AG04449 (cell line): ENCODE measurements around the gene DMGDH.

Source experiments
- CTCF ChIA-PET: fragments of 350-600 bp; formaldehyde crosslinking; extraction: SDS; loops from one replicate; lab custom pipeline; 2021; ENCODE audit warnings: antibody characterized with exemption; lab: Yijun Ruan, JAX
- POLR2A ChIA-PET: fragments of 400-600, 350-600 bp; formaldehyde crosslinking; extraction: SDS; loops from one replicate; lab custom pipeline; 2020; ENCODE audit warnings: antibody characterized with exemption, inconsistent platforms; lab: Yijun Ruan, JAX
- DNase-seq: peaks from one replicate; pipeline ENCODE4 v3.0.0-alpha.2; 2010; ENCODE audit warnings: low read depth, low spot score
- H3K4me3 ChIP-seq: 2 replicates; pipeline ENCODE4 v1.5.1; 2011; ENCODE audit warnings: low read depth, mild to moderate bottlenecking, control low read depth, low read length
- TF ChIP-seq, protein P1 (sequence below): IDR thresholded peaks from one replicate; pipeline ENCODE4 v1.5.1; 2011; ENCODE audit warnings: mild to moderate bottlenecking, moderate library complexity, low read length, control low read depth, inconsistent platforms; ENCODE audit not compliant: insufficient read depth; ENCODE audit errors: missing control alignments

DMGDH gene

DNA sequence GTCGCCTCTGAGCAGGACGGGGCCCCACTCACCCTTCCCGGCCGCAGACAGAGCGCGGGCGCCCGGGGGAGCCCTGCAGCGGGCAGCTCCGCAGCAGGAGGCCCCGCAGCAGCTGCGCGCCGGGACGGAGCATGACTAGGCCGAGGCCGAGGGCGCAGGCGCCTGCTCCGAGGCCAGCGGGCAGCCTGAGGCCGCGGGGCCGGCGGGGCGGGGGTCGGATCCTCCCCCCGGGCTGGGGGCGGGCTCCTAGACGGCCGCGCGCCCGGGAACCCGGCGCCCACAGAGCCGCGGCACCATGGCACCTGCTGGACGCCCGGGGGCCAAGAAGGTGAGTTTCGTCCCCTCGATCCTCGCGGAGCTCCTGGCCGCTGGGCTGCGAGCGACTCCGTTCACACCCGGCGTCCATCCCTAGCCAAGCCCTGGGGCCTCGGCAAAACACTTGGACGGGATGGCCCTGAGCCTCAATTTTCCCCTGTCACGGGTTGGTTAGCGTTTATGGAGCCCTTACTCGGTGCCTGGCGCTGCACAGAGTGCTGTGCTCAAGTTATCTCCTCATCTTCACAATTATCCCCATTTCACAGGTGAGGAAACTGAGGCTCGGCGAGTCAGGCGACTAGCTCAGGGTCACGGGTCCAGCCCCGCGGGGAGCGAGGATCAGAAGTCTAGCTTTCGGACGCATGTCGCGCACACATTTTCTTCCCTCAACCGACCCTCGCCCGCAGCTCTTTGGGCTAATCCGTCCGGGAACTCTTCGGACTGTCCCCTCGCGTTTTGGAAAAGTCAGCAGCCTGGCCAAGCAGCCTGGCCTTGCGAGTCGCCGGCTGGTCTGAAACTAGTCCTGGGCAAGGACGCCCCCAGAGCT lies at the start of gene DMGDH, which contains the start of gene BHMT2:
DMGDH (minus strand) TSS at position 187 of the 862 bp plus-strand sequence; CDS start at position 133, 54 bp downstream.
BHMT2 (plus strand) TSS at position 280 of the 862 bp plus-strand sequence; CDS start at position 296, 16 bp downstream.
- no peak for DNase-seq
- TF ChIP-seq, protein P1, sequence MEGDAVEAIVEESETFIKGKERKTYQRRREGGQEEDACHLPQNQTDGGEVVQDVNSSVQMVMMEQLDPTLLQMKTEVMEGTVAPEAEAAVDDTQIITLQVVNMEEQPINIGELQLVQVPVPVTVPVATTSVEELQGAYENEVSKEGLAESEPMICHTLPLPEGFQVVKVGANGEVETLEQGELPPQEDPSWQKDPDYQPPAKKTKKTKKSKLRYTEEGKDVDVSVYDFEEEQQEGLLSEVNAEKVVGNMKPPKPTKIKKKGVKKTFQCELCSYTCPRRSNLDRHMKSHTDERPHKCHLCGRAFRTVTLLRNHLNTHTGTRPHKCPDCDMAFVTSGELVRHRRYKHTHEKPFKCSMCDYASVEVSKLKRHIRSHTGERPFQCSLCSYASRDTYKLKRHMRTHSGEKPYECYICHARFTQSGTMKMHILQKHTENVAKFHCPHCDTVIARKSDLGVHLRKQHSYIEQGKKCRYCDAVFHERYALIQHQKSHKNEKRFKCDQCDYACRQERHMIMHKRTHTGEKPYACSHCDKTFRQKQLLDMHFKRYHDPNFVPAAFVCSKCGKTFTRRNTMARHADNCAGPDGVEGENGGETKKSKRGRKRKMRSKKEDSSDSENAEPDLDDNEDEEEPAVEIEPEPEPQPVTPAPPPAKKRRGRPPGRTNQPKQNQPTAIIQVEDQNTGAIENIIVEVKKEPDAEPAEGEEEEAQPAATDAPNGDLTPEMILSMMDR, result no peak
- POLR2A ChIA-PET, result interaction anchor here (0.6 to 1.2 kb wide), 2 partner anchors 37 to 45 kb away, joined by 3 read pairs; no protein-coding TSS in a partner anchor
- peak within 1 kb of the TSS; percentile 47 for H3K4me3 ChIP-seq
- CTCF ChIA-PET, result interaction anchor here (1.1 to 2.4 kb wide), 3 partner anchors 46 to 65 kb away, joined by 3 to 16 read pairs (median 5); no protein-coding TSS in a partner anchor

GRCh38 chr5:79112703-79113058 lies 43.2 kb upstream of the DMGDH start:
- ChIA-PET POLR2A (no interaction called here), CTCF (interaction anchor here (3.5 kb wide), 1 partner anchor 88 kb away, joined by 13 read pairs; no protein-coding TSS in a partner anchor)
- no peak for DNase-seq
- TF ChIP-seq, protein P1, result no peak
- H3K4me3 ChIP-seq, result no peak overlapping the region

DNA sequence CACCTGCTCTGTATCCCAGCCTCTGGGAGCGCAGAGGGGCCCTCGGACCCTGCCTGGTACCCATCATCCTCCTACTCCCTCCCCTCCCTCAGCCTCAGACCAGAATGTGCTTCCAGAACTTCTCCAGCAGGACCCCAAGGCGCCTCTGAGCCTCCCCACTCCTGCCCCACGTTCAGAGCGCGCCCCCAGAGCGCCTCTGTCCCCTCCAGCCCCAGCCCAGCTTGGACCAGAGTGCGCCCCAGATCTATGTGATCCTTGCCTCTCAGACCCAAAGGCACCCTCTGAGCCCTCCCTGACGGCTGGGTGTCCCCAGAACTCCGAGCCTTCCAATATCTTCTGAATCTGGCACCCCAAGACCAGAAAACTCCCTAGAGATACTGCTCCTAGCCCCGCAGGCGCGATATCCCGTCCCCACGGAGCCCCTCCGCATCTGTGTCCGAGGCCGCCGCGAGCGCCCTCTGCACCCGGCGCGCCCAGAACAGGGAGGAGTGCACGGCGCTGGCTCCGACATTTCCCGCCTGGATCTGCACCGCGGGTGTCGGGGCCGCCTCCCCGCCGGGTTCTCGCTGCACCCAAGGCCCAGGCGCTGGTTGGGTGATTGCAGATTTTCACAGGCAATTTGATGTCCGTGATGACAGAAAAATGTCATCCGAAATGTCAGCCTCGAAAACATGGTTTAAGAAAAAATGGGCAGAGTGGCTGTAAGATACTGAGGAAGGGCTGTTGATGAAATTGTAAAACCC lies 42.7 kb upstream of the DMGDH start:
- no peak for DNase-seq
- no peak overlapping the region for H3K4me3 ChIP-seq
- ChIA-PET POLR2A (no interaction called here), CTCF (interaction anchor here (3.5 kb wide), 1 partner anchor 87 kb away, joined by 13 read pairs; no protein-coding TSS in a partner anchor)
- TF ChIP-seq, protein P1, result no peak

DNA sequence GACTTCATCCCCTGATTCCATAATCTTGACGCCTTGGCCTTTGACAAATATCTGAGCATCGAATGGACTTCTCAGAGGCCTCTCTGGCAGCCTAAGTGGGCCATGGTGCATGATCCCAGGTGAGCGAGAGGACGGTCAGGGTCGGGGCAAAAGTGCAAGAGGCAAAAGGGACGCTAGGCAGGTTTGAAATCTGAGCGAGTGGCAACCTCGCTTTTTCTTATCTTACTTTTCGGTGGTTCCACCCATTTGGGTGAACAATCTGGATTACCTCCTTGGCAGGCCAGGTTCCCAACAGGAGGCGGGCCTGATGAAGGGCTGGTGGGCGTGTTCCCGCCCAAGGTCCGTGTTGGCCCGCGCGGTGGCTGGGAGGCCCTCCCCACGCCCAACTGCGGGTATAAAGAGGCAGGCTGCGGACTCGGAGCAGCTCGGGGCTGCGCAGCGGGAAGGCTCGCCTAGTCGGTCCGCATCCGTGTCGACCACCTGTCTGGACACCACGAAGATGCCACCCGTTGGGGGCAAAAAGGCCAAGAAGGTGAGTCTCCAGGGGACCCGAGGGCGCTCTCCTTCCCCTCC lies 42.0 kb upstream of the DMGDH start, which contains the start of gene BHMT:
BHMT (plus strand) TSS at position 423 of the 573 bp plus-strand sequence; CDS start at position 500, 77 bp downstream.
- no peak within 1 kb of the TSS for H3K4me3 ChIP-seq
- no peak for DNase-seq
- TF ChIP-seq, protein P1, result no peak
- CTCF ChIA-PET, result interaction anchor here (3.5 kb wide), 1 partner anchor 87 kb away, joined by 13 read pairs; no protein-coding TSS in a partner anchor
- POLR2A ChIA-PET, result no interaction called here

- CTCF ChIA-PET, result no interaction called here
- TF ChIP-seq, protein P1, result no peak
- POLR2A ChIA-PET, result no interaction called here
- no peak for DNase-seq
- no peak overlapping the region for H3K4me3 ChIP-seq
These were observed 40.3 kb upstream of the DMGDH start for GRCh38 chr5:79109527-79110492.
